ENCODE measurements around the gene RARB. TPM values are rescaled to one million over a fixed set of nuclear protein-coding genes. Genes with fewer than 3 reads are reported as not detected.

RARB gene
- total RNA-seq, 1 donor from 2014 or later, result 1.8 TPM

- H3K36me3 ChIP-seq, result no peaks in the 10 kb centered on the region
- H3K9ac ChIP-seq, result no peak overlapping the region
- Mint-ChIP-seq H3K36me3 (no peaks in the 10 kb centered on the region), H3K4me1 (peaks cover 34% of the 10 kb centered on the region), H3K27me3 (ENCODE audit: insufficient read depth, low read depth) (no peaks in the 10 kb centered on the region), H3K4me3 (no peak overlapping the region), H3K9me3 (no peaks in the 10 kb centered on the region), H3K27ac (no peak overlapping the region)
- no peaks in the 10 kb centered on the region for H3K27me3 ChIP-seq
- no peak overlapping the region for H2AFZ ChIP-seq (replicated peaks)
- no peak for DNase-seq (ENCODE audit: low spot score)
- no peaks in the 10 kb centered on the region for H4K20me1 ChIP-seq (ENCODE audit: low read depth)
- H3K4me2 ChIP-seq, result no peak overlapping the region
- no peak for TF ChIP-seq EZH2 (IDR thresholded peaks at IDR 0.05)
- TF ChIP-seq EZH2phosphoT487 (IDR thresholded peaks at IDR 0.05), result no peak
- TF ChIP-seq, protein P1, sequence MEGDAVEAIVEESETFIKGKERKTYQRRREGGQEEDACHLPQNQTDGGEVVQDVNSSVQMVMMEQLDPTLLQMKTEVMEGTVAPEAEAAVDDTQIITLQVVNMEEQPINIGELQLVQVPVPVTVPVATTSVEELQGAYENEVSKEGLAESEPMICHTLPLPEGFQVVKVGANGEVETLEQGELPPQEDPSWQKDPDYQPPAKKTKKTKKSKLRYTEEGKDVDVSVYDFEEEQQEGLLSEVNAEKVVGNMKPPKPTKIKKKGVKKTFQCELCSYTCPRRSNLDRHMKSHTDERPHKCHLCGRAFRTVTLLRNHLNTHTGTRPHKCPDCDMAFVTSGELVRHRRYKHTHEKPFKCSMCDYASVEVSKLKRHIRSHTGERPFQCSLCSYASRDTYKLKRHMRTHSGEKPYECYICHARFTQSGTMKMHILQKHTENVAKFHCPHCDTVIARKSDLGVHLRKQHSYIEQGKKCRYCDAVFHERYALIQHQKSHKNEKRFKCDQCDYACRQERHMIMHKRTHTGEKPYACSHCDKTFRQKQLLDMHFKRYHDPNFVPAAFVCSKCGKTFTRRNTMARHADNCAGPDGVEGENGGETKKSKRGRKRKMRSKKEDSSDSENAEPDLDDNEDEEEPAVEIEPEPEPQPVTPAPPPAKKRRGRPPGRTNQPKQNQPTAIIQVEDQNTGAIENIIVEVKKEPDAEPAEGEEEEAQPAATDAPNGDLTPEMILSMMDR (IDR thresholded peaks at IDR 0.05), result no peak
- H3K4me3 ChIP-seq, result no peak overlapping the region
- no peak overlapping the region for H3K27ac ChIP-seq
- H3K9me3 ChIP-seq (ENCODE audit: low read depth), result no peaks in the 10 kb centered on the region
- H3F3A ChIP-seq (ENCODE audit: low read depth), result peaks cover 22% of the 10 kb centered on the region
- no peaks in the 10 kb centered on the region for H3K79me2 ChIP-seq (ENCODE audit: low read depth)
- peaks cover 28% of the 10 kb centered on the region for H3K4me1 ChIP-seq
Observed at GRCh38 chr3:25456723-25457670, 28.9 kb downstream of the RARB start.

DNA sequence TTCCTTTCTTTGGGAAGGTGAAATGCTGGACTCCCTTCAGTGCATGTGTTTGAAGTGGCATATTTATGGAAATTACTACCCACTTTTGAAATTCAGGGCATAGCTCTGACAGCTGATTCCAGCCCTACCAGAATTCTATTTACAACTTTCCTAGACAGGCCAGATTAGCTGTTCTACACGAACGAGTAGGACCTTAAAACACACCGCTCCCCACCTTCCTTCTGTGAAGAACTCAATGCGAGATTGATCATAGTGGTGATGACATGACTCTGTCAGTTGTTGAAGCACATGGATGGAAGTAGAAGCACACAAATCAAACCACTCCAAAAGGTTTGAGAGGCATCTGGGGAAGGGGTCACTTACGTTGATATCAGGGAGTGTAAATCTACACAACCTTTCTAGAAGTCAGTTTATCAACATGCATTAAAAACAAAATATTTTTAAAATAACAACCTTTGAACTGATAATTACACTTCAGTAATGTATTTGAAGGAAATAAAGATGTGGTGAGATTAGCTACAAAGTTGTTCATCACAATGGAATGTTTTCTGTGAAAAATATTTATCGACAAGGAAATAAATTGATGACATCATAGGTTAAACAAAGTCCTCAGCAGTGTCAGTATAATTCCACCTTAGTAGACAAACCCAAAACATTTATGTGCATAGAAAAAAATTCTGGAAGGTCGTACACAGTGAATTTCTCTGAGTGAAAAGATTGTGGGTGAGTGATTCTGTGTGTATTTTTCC, 29.8 kb downstream of the RARB start:
- H3K4me1 ChIP-seq, result peaks cover 28% of the 10 kb centered on the region
- Mint-ChIP-seq H3K4me3 (no peak overlapping the region), H3K4me1 (peaks cover 34% of the 10 kb centered on the region)

GRCh38 chr3:25458420-25458814, 30.4 kb downstream of the RARB start:
- Mint-ChIP-seq H3K4me1 (peaks cover 33% of the 10 kb centered on the region), H3K36me3 (no peaks in the 10 kb centered on the region), H3K9me3 (no peaks in the 10 kb centered on the region), H3K4me3 (no peak overlapping the region), H3K27ac (no peak overlapping the region), H3K27me3 (ENCODE audit: insufficient read depth, low read depth) (no peaks in the 10 kb centered on the region)
- Histone ChIP-seq H3K27me3 (no peaks in the 10 kb centered on the region), H3K36me3 (no peaks in the 10 kb centered on the region), H3K9ac (no peak overlapping the region), H3K4me3 (no peak overlapping the region), H4K20me1 (ENCODE audit: low read depth) (no peaks in the 10 kb centered on the region), H2AFZ (replicated peaks) (no peak overlapping the region), H3K79me2 (ENCODE audit: low read depth) (no peaks in the 10 kb centered on the region), H3K4me1 (peaks cover 28% of the 10 kb centered on the region), H3K27ac (no peak overlapping the region), H3K9me3 (ENCODE audit: low read depth) (no peaks in the 10 kb centered on the region), H3F3A (ENCODE audit: low read depth) (peaks cover 22% of the 10 kb centered on the region), H3K4me2 (no peak overlapping the region)
- no peak for DNase-seq (ENCODE audit: low spot score)
- TF ChIP-seq, protein P1 (IDR thresholded peaks at IDR 0.05), result no peak
- TF ChIP-seq EZH2phosphoT487 (IDR thresholded peaks at IDR 0.05), result no peak
- TF ChIP-seq EZH2 (IDR thresholded peaks at IDR 0.05), result no peak

More for the DNA sequence above, 29.8 kb downstream of the RARB start:
- H3K4me3 ChIP-seq, result no peak overlapping the region
- no peak for DNase-seq (ENCODE audit: low spot score)
- no peak for TF ChIP-seq EZH2phosphoT487 (IDR thresholded peaks at IDR 0.05)
- TF ChIP-seq EZH2 (IDR thresholded peaks at IDR 0.05), result no peak
- TF ChIP-seq, protein P1 (IDR thresholded peaks at IDR 0.05), result no peak
- no peak overlapping the region for H3K9ac ChIP-seq
- H3K9me3 Mint-ChIP-seq, result no peaks in the 10 kb centered on the region
- peaks cover 22% of the 10 kb centered on the region for H3F3A ChIP-seq (ENCODE audit: low read depth)
- H4K20me1 ChIP-seq (ENCODE audit: low read depth), result no peaks in the 10 kb centered on the region
- no peak overlapping the region for H3K4me2 ChIP-seq
- H3K36me3 Mint-ChIP-seq, result no peaks in the 10 kb centered on the region
- H3K36me3 ChIP-seq, result no peaks in the 10 kb centered on the region
- H3K27me3 ChIP-seq, result no peaks in the 10 kb centered on the region
- H3K27ac ChIP-seq, result no peak overlapping the region
- H3K9me3 ChIP-seq (ENCODE audit: low read depth), result no peaks in the 10 kb centered on the region
- H3K27me3 Mint-ChIP-seq (ENCODE audit: insufficient read depth, low read depth), result no peaks in the 10 kb centered on the region
- H3K27ac Mint-ChIP-seq, result no peak overlapping the region
- H2AFZ ChIP-seq (replicated peaks), result no peak overlapping the region
- no peaks in the 10 kb centered on the region for H3K79me2 ChIP-seq (ENCODE audit: low read depth)
